ENCODE results near the gene IER3.

IER3 gene

GRCh38 chr6:30752157-30752927 is 8.0 kb upstream of the IER3 start:
- H3K27me3 ChIP-seq (replicated peaks; ENCODE audit: insufficient read depth, low read length) = no peaks in the 10 kb centered on the region; the same call in 1 of the 2 replicates
- H3K4me3 ChIP-seq (ENCODE audit: low read length) = no peak overlapping the region
- H3F3A ChIP-seq (ENCODE audit: insufficient read depth, low read length) = no peaks in the 10 kb centered on the region
- no peak for DNase-seq
- H3K9me2 ChIP-seq (replicated peaks; ENCODE audit: insufficient read depth, low read length) = no peaks in the 10 kb centered on the region
- no peaks in the 10 kb centered on the region for H3K79me2 ChIP-seq (ENCODE audit: low read length)
- H3K4me2 ChIP-seq (ENCODE audit: low read depth, low read length) = no peak overlapping the region
- H3K9me3 ChIP-seq (replicated peaks; ENCODE audit: insufficient read depth, low read length) = no peaks in the 10 kb centered on the region
- H3K27ac ChIP-seq (ENCODE audit: low read length) = no peak overlapping the region
- no peaks in the 10 kb centered on the region for H4K20me1 ChIP-seq (ENCODE audit: insufficient read depth, low read length)
- no peak overlapping the region for H2AFZ ChIP-seq (ENCODE audit: low read length)
- H3K36me3 ChIP-seq (replicated peaks; ENCODE audit: insufficient read depth, low read length) = no peaks in the 10 kb centered on the region
- no peak overlapping the region for H3K9ac ChIP-seq (ENCODE audit: low read length)
- TF ChIP-seq EZH2 (optimal IDR thresholded peaks at IDR 0.05; ENCODE audit: low read depth, low read length) (no peak), EZH2phosphoT487 (IDR thresholded peaks at IDR 0.05; ENCODE audit: low read length) (no peak)
- TF ChIP-seq, protein P1, sequence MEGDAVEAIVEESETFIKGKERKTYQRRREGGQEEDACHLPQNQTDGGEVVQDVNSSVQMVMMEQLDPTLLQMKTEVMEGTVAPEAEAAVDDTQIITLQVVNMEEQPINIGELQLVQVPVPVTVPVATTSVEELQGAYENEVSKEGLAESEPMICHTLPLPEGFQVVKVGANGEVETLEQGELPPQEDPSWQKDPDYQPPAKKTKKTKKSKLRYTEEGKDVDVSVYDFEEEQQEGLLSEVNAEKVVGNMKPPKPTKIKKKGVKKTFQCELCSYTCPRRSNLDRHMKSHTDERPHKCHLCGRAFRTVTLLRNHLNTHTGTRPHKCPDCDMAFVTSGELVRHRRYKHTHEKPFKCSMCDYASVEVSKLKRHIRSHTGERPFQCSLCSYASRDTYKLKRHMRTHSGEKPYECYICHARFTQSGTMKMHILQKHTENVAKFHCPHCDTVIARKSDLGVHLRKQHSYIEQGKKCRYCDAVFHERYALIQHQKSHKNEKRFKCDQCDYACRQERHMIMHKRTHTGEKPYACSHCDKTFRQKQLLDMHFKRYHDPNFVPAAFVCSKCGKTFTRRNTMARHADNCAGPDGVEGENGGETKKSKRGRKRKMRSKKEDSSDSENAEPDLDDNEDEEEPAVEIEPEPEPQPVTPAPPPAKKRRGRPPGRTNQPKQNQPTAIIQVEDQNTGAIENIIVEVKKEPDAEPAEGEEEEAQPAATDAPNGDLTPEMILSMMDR (IDR thresholded peaks at IDR 0.05; ENCODE audit: low read length) = no peak
- no peaks in the 10 kb centered on the region for H3K4me1 ChIP-seq (ENCODE audit: low read length)

GRCh38 chr6:30750379-30750668 is 6.0 kb upstream of the IER3 start:
- Histone ChIP-seq H3K27ac (ENCODE audit: low read length) (no peak overlapping the region), H3K4me2 (ENCODE audit: low read depth, low read length) (no peak overlapping the region), H3K36me3 (replicated peaks; ENCODE audit: insufficient read depth, low read length) (no peaks in the 10 kb centered on the region), H3K4me3 (ENCODE audit: low read length) (no peak overlapping the region), H2AFZ (ENCODE audit: low read length) (no peak overlapping the region), H3K9me2 (replicated peaks; ENCODE audit: insufficient read depth, low read length) (no peaks in the 10 kb centered on the region), H4K20me1 (ENCODE audit: insufficient read depth, low read length) (no peaks in the 10 kb centered on the region), H3K9me3 (replicated peaks; ENCODE audit: insufficient read depth, low read length) (no peaks in the 10 kb centered on the region), H3K79me2 (ENCODE audit: low read length) (no peaks in the 10 kb centered on the region), H3F3A (ENCODE audit: insufficient read depth, low read length) (no peaks in the 10 kb centered on the region), H3K4me1 (ENCODE audit: low read length) (no peaks in the 10 kb centered on the region), H3K27me3 (replicated peaks; ENCODE audit: insufficient read depth, low read length) (no peaks in the 10 kb centered on the region; the same call in 1 of the 2 replicates), H3K9ac (ENCODE audit: low read length) (no peak overlapping the region)
- no peak for DNase-seq
- TF ChIP-seq EZH2phosphoT487 (IDR thresholded peaks at IDR 0.05; ENCODE audit: low read length) (no peak), EZH2 (optimal IDR thresholded peaks at IDR 0.05; ENCODE audit: low read depth, low read length) (no peak)
- TF ChIP-seq, protein P1 (IDR thresholded peaks at IDR 0.05; ENCODE audit: low read length) = no peak

- TF ChIP-seq EZH2phosphoT487 (IDR thresholded peaks at IDR 0.05; ENCODE audit: low read length) (no peak), EZH2 (optimal IDR thresholded peaks at IDR 0.05; ENCODE audit: low read depth, low read length) (no peak)
- TF ChIP-seq, protein P1 (IDR thresholded peaks at IDR 0.05; ENCODE audit: low read length) = no peak
- no peaks in the 10 kb centered on the region; the same call in 1 of the 2 replicates for H3K27me3 ChIP-seq (replicated peaks; ENCODE audit: insufficient read depth, low read length)
- no peaks in the 10 kb centered on the region for H3K79me2 ChIP-seq (ENCODE audit: low read length)
- no peak overlapping the region for H2AFZ ChIP-seq (ENCODE audit: low read length)
- H3F3A ChIP-seq (ENCODE audit: insufficient read depth, low read length) = no peaks in the 10 kb centered on the region
- H3K27ac ChIP-seq (ENCODE audit: low read length) = no peak overlapping the region
- H3K4me3 ChIP-seq (ENCODE audit: low read length) = no peak overlapping the region
- no peaks in the 10 kb centered on the region for H3K36me3 ChIP-seq (replicated peaks; ENCODE audit: insufficient read depth, low read length)
- H3K9me2 ChIP-seq (replicated peaks; ENCODE audit: insufficient read depth, low read length) = no peaks in the 10 kb centered on the region
- DNase-seq = no peak
- no peak overlapping the region for H3K4me2 ChIP-seq (ENCODE audit: low read depth, low read length)
- no peaks in the 10 kb centered on the region for H3K9me3 ChIP-seq (replicated peaks; ENCODE audit: insufficient read depth, low read length)
- H3K4me1 ChIP-seq (ENCODE audit: low read length) = no peaks in the 10 kb centered on the region
- H4K20me1 ChIP-seq (ENCODE audit: insufficient read depth, low read length) = no peaks in the 10 kb centered on the region
- no peak overlapping the region for H3K9ac ChIP-seq (ENCODE audit: low read length)
These were observed 5.4 kb upstream of the IER3 start for GRCh38 chr6:30749554-30750378.
